WTC11 (cell line): Measurements from ENCODE around the gene GJA10.

ENCODE experiments used
- FOXP4 ChIP-seq: sonication (generic); formaldehyde crosslinking; IDR thresholded peaks from 2 replicates; pipeline ENCODE4 v1.8.0; 2022; ENCODE audit warnings: mild to moderate bottlenecking, missing genetic modification reagents
- SMAD3 ChIP-seq: sonication (generic); formaldehyde crosslinking; IDR thresholded peaks from 2 replicates; pipeline ENCODE4 v1.8.0; 2022; ENCODE audit warnings: missing genetic modification reagents, mild to moderate bottlenecking, borderline replicate concordance
- TF ChIP-seq, protein P1 (sequence below): fragments of 200-600 bp; IDR thresholded peaks from 2 replicates; pipeline ENCODE4 v1.8.0; 2022; ENCODE audit warnings: antibody characterized with exemption

DNA sequence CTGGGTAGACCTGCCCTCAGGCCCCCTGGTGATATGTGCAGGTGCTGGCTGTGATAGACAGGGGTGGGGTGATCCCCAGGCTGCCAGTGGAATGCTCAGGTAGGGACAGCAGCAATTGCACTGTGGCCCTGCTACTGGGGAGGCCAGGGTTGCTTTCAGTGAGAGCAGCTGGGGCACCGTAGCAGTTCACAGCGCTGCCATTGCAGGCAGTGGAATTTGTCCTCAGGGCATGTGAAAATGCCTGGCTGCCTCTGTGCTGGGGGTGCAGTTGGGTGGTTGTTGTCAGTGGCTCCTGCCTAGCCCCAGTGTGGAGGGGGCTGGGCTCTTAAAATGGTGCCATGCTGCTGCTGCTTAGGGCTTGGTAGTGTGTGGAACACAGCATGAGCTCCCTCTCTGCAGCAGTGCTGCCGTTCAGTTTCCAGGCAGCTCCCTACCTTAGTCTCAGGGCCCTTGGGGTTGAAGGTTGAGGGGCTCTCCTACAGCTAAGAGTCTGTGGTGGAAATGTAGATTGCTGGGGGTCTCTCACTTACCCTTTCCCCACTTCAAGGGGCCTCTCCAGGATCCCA lies 23.6 kb downstream of the GJA10 start:
- TF ChIP-seq, protein P1, sequence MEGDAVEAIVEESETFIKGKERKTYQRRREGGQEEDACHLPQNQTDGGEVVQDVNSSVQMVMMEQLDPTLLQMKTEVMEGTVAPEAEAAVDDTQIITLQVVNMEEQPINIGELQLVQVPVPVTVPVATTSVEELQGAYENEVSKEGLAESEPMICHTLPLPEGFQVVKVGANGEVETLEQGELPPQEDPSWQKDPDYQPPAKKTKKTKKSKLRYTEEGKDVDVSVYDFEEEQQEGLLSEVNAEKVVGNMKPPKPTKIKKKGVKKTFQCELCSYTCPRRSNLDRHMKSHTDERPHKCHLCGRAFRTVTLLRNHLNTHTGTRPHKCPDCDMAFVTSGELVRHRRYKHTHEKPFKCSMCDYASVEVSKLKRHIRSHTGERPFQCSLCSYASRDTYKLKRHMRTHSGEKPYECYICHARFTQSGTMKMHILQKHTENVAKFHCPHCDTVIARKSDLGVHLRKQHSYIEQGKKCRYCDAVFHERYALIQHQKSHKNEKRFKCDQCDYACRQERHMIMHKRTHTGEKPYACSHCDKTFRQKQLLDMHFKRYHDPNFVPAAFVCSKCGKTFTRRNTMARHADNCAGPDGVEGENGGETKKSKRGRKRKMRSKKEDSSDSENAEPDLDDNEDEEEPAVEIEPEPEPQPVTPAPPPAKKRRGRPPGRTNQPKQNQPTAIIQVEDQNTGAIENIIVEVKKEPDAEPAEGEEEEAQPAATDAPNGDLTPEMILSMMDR: no peak
- TF ChIP-seq FOXP4 (CRISPR knock-in tag) (no peak), SMAD3 (no peak)
